ENCODE results near the gene ITPK1. TPM values are rescaled to one million over a fixed set of nuclear protein-coding genes. Genes with fewer than 3 reads are reported as not detected.

ITPK1 gene
- total RNA-seq, 4 donors from 2014 or later = 108 to 221 (median 138) TPM

DNA sequence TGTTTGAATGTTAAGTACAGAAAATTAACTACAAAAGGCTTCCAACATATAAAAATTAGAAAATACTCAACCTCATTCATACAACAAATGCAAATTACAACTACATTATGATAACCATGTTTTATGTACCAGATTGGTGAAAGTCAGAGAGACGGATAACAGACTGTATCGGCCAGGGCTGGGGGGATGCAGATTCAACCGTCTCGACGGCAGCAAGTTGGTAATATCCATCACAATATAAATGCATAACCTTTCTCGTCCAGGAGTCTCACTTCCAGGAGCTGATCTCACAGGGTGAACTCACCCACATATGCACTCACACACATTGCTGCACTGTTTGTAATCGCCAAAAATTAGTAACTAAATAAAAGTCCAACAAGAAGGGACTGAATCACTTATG lies 89.4 kb downstream of the ITPK1 start:
- no peak for DNase-seq (ENCODE audit: extremely low spot score)
- H3K36me3 ChIP-seq = no peaks in the 10 kb centered on the region
- no peaks in the 10 kb centered on the region for H3K9me3 ChIP-seq
- no peak overlapping the region for H3K27ac ChIP-seq (replicated peaks in 1 of 4)
- intact Hi-C loops (cut with DNase I) = no loop called here
- TF ChIP-seq, protein P1, sequence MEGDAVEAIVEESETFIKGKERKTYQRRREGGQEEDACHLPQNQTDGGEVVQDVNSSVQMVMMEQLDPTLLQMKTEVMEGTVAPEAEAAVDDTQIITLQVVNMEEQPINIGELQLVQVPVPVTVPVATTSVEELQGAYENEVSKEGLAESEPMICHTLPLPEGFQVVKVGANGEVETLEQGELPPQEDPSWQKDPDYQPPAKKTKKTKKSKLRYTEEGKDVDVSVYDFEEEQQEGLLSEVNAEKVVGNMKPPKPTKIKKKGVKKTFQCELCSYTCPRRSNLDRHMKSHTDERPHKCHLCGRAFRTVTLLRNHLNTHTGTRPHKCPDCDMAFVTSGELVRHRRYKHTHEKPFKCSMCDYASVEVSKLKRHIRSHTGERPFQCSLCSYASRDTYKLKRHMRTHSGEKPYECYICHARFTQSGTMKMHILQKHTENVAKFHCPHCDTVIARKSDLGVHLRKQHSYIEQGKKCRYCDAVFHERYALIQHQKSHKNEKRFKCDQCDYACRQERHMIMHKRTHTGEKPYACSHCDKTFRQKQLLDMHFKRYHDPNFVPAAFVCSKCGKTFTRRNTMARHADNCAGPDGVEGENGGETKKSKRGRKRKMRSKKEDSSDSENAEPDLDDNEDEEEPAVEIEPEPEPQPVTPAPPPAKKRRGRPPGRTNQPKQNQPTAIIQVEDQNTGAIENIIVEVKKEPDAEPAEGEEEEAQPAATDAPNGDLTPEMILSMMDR (IDR thresholded peaks at IDR 0.05) = no peak
- TF ChIP-seq EP300 (IDR thresholded peaks at IDR 0.05) = no peak
- TF ChIP-seq POLR2AphosphoS5 (IDR thresholded peaks at IDR 0.05) = no peak
- TF ChIP-seq POLR2A (IDR thresholded peaks at IDR 0.05; ENCODE audit: low read depth) = no peak
- H3K27me3 ChIP-seq = no peaks in the 10 kb centered on the region
- peaks cover 28 to 82% (median 59%) of the 10 kb centered on the region in 4 donors for H3K4me1 ChIP-seq
- no peak overlapping the region for H3K4me3 ChIP-seq
- WGBS = 94% methylated on average over 7 of the region's 7 CpGs

GRCh38 chr14:93025055-93025454 lies 90.7 kb downstream of the ITPK1 start:
- no peaks in the 10 kb centered on the region for H3K9me3 ChIP-seq
- TF ChIP-seq EP300 (IDR thresholded peaks at IDR 0.05) = no peak
- no peak for TF ChIP-seq POLR2A (IDR thresholded peaks at IDR 0.05; ENCODE audit: low read depth)
- no peak for TF ChIP-seq POLR2AphosphoS5 (IDR thresholded peaks at IDR 0.05)
- TF ChIP-seq, protein P1 (IDR thresholded peaks at IDR 0.05) = no peak
- no peaks in the 10 kb centered on the region for H3K27me3 ChIP-seq
- H3K36me3 ChIP-seq = no peaks in the 10 kb centered on the region
- peaks cover 34 to 82% (median 59%) of the 10 kb centered on the region in 4 donors for H3K4me1 ChIP-seq
- 78% methylated on average over 5 of the region's 9 CpGs for WGBS
- intact Hi-C loops (cut with DNase I) = no loop called here
- no peak overlapping the region for H3K4me3 ChIP-seq
- H3K27ac ChIP-seq (replicated peaks in 1 of 4) = peak overlapping the region in 1 of 4 donors; percentile 20
- no peak for DNase-seq (ENCODE audit: extremely low spot score)

DNA sequence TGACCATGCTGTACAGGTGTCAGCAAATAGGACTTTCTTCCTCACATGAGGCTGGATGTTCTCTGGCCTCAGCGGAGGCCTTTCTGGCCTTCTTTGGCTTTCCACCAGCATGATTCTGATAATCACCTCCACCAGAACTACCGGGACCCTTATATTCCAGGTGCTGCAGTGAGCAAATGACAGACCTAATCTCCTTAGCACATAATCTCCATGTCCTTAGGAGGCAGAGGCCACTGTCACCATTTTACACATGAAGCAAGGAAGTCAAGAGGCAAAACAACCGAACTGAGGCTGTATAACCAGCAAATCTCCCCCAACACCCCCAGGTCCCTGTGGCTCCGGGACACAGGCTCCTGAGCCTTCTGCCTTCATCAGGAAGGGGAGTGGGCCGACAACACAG lies 91.2 kb downstream of the ITPK1 start:
- no peaks in the 10 kb centered on the region for H3K9me3 ChIP-seq
- no peaks in the 10 kb centered on the region for H3K36me3 ChIP-seq
- H3K4me3 ChIP-seq = no peak overlapping the region
- TF ChIP-seq POLR2A (IDR thresholded peaks at IDR 0.05; ENCODE audit: low read depth) (no peak), POLR2AphosphoS5 (IDR thresholded peaks at IDR 0.05) (no peak), EP300 (IDR thresholded peaks at IDR 0.05) (no peak)
- TF ChIP-seq, protein P1 (IDR thresholded peaks at IDR 0.05) = no peak
- no peaks in the 10 kb centered on the region for H3K27me3 ChIP-seq
- H3K4me1 ChIP-seq = peaks cover 39 to 82% (median 59%) of the 10 kb centered on the region in 4 donors
- WGBS = 96% methylated on average over 3 of the region's 5 CpGs
- H3K27ac ChIP-seq (replicated peaks in 1 of 4) = peak overlapping the region in 1 of 4 donors; percentile 20
- no peak for DNase-seq (ENCODE audit: extremely low spot score)
- intact Hi-C loops (cut with DNase I) = no loop called here

DNA sequence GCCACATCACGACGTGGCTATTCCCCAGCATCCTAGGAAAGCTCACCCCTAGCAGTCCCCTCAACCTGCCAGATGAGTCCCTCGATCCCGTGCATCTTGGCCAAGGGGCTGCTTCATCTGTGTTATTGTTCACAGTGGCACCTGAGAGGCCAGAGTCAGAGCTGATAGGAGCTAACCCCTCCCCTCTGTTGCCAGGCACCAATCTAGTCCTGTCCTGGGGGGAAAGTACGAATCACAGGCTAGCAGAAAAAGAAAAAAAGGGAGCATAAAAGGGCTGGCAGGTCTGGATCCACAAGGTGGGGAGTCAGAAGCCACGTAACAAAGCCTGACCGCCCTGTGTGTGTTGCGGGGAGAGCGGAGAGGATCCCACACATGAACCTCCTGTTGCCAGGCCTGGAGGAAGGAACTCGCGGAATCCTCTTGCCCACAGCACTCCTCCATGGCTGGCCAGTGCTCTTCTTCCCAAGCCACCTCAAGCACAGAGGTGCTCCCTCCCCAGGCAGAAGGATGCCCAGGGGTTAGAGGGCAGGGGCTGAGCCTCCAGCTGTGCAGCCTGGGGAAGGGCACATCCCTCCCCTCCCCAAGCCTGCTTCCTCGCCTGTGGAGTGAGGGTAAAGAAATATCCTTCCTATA lies 91.8 kb downstream of the ITPK1 start:
- intact Hi-C loops (cut with DNase I) = no loop called here
- Histone ChIP-seq H3K27me3 (no peaks in the 10 kb centered on the region), H3K27ac (replicated peaks in 1 of 4) (peak overlapping the region in 2 of 4 donors; percentile 13 to 20), H3K4me1 (peaks cover 39 to 82% (median 60%) of the 10 kb centered on the region in 4 donors), H3K9me3 (no peaks in the 10 kb centered on the region), H3K36me3 (no peaks in the 10 kb centered on the region), H3K4me3 (no peak overlapping the region)
- DNase-seq (ENCODE audit: extremely low spot score) = no peak
- TF ChIP-seq EP300 (IDR thresholded peaks at IDR 0.05) (no peak), POLR2AphosphoS5 (IDR thresholded peaks at IDR 0.05) (no peak), POLR2A (IDR thresholded peaks at IDR 0.05; ENCODE audit: low read depth) (no peak)
- TF ChIP-seq, protein P1 (IDR thresholded peaks at IDR 0.05) = no peak
- WGBS = 81% methylated on average over 12 of the region's 12 CpGs

- TF ChIP-seq EP300 (IDR thresholded peaks at IDR 0.05) (no peak), POLR2AphosphoS5 (IDR thresholded peaks at IDR 0.05) (no peak), POLR2A (IDR thresholded peaks at IDR 0.05; ENCODE audit: low read depth) (no peak)
- TF ChIP-seq, protein P1 (IDR thresholded peaks at IDR 0.05) = no peak
- H3K4me1 ChIP-seq = peaks cover 41 to 83% (median 61%) of the 10 kb centered on the region in 4 donors
- no peaks in the 10 kb centered on the region for H3K27me3 ChIP-seq
- H3K4me3 ChIP-seq = no peak overlapping the region
- H3K9me3 ChIP-seq = no peaks in the 10 kb centered on the region
- peak overlapping the region in 1 of 4 donors; percentile 1 for H3K27ac ChIP-seq (replicated peaks in 1 of 4)
- intact Hi-C loops (cut with DNase I) = no loop called here
- DNase-seq (ENCODE audit: extremely low spot score) = no peak
- H3K36me3 ChIP-seq = no peaks in the 10 kb centered on the region
- WGBS = 93% methylated on average over 5 of the region's 5 CpGs
Observed at GRCh38 chr14:93023039-93023438, 92.7 kb downstream of the ITPK1 start.

Measured in esophagus muscularis mucosa (tissue), 4 donors.